GM06990 (cell line): ENCODE data around the gene IQGAP3.

Experiments
- DNase-seq: peaks from one replicate; pipeline ENCODE4 v3.0.0-alpha.2; 2011; ENCODE audit not compliant: insufficient read length; ENCODE audit errors: extremely low read depth
- H3K27me3 ChIP-seq: replicated peaks from 2 replicates; pipeline ENCODE4 v1.6.0; 2011; ENCODE audit warnings: low read length; ENCODE audit not compliant: control insufficient read depth, insufficient read depth
- H3K36me3 ChIP-seq: 2 replicates; pipeline ENCODE4 v1.5.1; 2011; ENCODE audit warnings: low read length; ENCODE audit not compliant: control insufficient read depth, insufficient read depth
- H3K4me3 ChIP-seq: replicated peaks from 2 replicates; pipeline ENCODE4 v1.5.1; 2011; ENCODE audit warnings: low read depth, mild to moderate bottlenecking, control low read depth, low read length
- TF ChIP-seq, protein P1 (sequence below): IDR thresholded peaks from 2 replicates; pipeline ENCODE4 v1.5.1; 2011; ENCODE audit warnings: low read length, control low read depth, mild to moderate bottlenecking, inconsistent platforms; ENCODE audit not compliant: insufficient read depth, poor library complexity, severe bottlenecking

Gene IQGAP3

GRCh38 chr1:156528231-156528630 is 44.1 kb downstream of the IQGAP3 start:
- H3K4me3 ChIP-seq: no peak overlapping the region
- TF ChIP-seq, protein P1, sequence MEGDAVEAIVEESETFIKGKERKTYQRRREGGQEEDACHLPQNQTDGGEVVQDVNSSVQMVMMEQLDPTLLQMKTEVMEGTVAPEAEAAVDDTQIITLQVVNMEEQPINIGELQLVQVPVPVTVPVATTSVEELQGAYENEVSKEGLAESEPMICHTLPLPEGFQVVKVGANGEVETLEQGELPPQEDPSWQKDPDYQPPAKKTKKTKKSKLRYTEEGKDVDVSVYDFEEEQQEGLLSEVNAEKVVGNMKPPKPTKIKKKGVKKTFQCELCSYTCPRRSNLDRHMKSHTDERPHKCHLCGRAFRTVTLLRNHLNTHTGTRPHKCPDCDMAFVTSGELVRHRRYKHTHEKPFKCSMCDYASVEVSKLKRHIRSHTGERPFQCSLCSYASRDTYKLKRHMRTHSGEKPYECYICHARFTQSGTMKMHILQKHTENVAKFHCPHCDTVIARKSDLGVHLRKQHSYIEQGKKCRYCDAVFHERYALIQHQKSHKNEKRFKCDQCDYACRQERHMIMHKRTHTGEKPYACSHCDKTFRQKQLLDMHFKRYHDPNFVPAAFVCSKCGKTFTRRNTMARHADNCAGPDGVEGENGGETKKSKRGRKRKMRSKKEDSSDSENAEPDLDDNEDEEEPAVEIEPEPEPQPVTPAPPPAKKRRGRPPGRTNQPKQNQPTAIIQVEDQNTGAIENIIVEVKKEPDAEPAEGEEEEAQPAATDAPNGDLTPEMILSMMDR: no peak
- no peak for DNase-seq
- peaks cover 6% of the 10 kb centered on the region for H3K36me3 ChIP-seq
- H3K27me3 ChIP-seq: no peaks in the 10 kb centered on the region

DNA sequence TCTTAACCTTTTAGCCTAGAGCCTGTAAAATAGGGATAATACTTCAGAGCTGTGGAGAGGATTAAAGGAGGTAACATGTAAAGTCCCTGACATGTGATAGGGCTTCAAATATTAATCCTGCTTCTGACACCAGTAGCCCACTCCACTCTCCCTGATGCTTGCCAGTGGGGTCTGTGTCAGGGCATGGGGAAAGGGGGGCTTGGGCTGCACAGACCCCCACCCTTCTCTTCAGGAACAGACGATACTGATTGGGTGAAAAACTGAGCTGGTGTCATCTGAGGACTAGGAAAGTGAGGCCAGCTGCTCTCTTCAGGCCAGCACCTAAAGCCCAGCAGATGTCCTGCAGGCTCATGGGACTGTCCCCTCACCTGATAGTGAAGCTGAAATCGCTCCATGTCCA is 44.8 kb downstream of the IQGAP3 start:
- H3K27me3 ChIP-seq: no peaks in the 10 kb centered on the region
- TF ChIP-seq, protein P1: no peak
- no peak for DNase-seq
- H3K4me3 ChIP-seq: no peak overlapping the region
- peaks cover 6% of the 10 kb centered on the region for H3K36me3 ChIP-seq

DNA sequence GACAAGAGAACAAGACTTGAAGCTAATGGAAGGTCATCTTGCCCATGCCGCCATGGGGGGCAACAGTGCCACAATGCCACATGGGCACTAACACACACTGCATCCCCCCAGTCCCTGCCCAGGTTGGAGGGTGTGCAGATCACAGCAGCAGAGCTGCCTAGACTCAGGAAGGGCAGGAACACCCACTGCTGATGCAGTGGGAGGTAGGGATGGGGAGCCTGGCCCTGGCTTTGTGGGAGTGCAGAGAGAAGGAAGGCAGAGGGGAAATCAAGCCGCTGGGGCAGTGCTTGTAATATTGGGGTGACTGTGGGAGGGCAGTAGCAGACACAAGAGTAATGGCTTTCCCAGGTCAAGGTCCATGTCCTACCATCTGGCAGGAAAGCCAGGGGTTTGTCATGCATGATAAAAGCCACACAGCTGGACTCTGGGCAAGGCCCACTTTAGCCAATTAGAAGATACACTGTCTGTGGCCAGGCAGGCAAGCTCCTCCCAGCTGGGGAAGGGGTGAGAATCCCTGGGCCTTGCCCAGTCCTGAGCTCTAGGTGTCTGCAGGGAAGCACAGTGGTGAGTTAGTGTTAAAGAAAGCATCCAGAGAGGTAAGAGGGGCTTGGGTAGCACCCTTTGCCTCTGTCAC is 46.4 kb downstream of the IQGAP3 start:
- peaks cover 6% of the 10 kb centered on the region for H3K36me3 ChIP-seq

DNA sequence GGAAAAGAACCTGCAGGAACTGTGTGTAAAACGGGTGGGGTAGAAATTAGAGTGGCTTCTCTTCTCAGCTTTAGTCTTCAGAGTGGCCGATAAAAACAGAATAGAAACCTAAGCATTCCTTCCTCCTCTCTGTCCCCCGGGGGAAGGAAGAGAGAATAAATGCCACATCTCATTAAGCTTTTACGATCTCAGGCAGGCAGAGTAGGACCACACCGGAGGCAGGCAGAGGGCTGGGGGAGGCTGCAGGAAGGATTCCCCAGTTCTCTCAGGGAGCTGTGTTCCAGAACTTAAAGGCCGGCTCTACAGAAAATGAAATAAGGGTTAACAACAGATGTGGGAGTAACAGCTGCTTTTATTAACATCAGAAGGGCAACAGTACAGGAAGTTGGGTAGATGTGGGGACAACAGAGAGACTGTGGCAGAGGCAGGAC is 47.3 kb downstream of the IQGAP3 start:
- TF ChIP-seq, protein P1: no peak
- no peak for DNase-seq
- H3K4me3 ChIP-seq: no peak overlapping the region
- peaks cover 4% of the 10 kb centered on the region for H3K36me3 ChIP-seq
- no peaks in the 10 kb centered on the region for H3K27me3 ChIP-seq

More for the DNA sequence above, 46.4 kb downstream of the IQGAP3 start:
- Histone ChIP-seq H3K4me3 (no peak overlapping the region), H3K27me3 (no peaks in the 10 kb centered on the region)
- DNase-seq: no peak
- TF ChIP-seq, protein P1: no peak

GRCh38 chr1:156524481-156524869 is 47.9 kb downstream of the IQGAP3 start:
- TF ChIP-seq, protein P1: no peak
- H3K36me3 ChIP-seq: peaks cover 2% of the 10 kb centered on the region
- DNase-seq: peak; percentile 32
- no peaks in the 10 kb centered on the region for H3K27me3 ChIP-seq
- no peak overlapping the region for H3K4me3 ChIP-seq
